Measurements from ENCODE around the gene SPATS2L.
A peak's percentile ranks its signal among the peaks of the same experiment; 100 is the strongest.

The SPATS2L gene

GRCh38 chr2:200447139-200447855 lies 140.8 kb downstream of the SPATS2L start:
- DNase-seq, result no peak

GRCh38 chr2:200448455-200448854 lies 142.0 kb downstream of the SPATS2L start:
- DNase-seq, result no peak

DNA sequence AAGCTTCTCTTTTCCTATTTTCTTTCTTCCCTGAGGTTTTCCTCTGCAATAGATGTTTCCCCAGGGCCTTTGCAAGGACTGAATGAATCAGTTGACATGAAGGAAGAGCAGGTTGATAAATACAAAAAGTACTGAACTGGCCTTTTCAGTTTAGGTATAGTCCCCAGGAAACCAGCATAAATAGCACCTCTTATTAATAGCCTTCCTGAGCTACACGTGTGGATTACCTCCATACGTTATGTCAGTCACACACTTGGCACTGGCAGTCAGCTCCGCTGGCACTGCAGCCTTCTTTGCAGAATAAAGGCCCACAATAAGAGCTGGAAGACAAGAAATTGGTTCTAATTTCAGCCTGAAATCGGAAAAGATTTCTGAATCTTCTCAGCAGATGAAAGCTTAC lies 142.7 kb downstream of the SPATS2L start:
- no peak for DNase-seq

DNA sequence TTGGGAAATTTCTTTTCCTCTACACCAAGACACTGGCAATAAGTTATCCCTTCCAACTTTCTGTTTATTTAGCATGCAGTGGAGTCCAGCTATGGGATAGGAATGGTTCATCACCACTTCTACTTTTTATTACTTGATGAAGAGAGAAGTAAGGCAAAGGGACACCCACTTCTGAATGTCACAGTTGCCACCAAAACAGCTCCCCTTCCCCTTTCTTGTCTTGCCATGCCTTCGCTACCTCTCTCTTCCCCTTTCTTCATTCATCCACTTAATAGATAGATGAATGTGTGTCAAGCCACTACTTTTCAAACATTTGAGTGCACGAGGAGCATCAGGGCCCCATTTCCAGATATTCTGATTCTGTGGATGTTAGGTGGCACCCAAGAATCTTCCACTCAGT lies 143.8 kb downstream of the SPATS2L start:
- no peak for DNase-seq

- no peak for DNase-seq
Measured at GRCh38 chr2:200451511-200451910, 145.0 kb downstream of the SPATS2L start.

- DNase-seq, result no peak
Measured at GRCh38 chr2:200452377-200452776, 145.9 kb downstream of the SPATS2L start.

GRCh38 chr2:200453142-200453852 lies 146.8 kb downstream of the SPATS2L start:
- no peak for DNase-seq

GRCh38 chr2:200453853-200454534 lies 147.5 kb downstream of the SPATS2L start:
- peak in 1 of 5 donors; percentile 44 for DNase-seq

DNA sequence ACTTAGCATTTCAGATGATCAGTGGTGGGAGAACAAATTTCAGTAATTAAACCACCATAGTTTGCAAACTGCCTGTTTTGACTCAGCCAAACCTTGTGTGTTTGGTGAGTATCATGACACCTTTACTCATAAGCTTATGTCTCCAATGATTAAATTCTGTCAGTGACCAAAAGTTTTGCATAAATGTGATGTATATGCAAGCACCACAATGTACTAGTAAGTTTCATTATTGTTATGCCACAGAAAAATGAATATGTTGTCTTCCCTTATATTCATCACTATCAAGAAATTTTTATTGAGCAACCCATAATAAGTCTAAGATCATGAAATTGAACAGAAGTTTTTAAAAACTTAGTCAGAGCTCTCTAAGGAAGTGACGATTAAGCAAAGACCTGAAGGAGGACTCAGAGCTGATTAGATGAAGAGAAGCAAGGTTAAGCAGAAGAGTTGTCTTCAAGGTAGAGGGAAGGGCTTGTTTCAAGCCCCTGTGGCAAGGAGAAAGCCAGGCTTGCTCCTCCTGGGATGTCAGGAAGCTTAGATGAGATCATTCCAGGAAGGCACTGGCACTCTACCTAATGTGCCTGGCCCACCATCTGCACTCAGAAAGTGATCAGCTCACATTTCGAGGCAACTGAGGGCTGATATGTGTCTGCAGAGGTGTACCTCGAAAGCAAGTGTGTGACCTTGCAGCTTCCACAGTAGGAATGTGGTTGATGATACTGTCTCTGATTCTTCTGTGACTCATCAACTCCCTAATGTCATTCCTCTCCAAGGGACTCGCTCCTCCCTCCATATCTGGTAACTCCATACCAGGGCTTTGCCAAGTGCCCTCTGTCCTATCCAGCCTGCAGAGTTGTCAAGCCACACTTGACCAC lies 148.7 kb downstream of the SPATS2L start:
- DNase-seq, result peak in 1 of 5 donors; percentile 77

GRCh38 chr2:200455958-200456421 lies 149.5 kb downstream of the SPATS2L start:
- DNase-seq, result peak in 1 of 5 donors; percentile 82

DNA sequence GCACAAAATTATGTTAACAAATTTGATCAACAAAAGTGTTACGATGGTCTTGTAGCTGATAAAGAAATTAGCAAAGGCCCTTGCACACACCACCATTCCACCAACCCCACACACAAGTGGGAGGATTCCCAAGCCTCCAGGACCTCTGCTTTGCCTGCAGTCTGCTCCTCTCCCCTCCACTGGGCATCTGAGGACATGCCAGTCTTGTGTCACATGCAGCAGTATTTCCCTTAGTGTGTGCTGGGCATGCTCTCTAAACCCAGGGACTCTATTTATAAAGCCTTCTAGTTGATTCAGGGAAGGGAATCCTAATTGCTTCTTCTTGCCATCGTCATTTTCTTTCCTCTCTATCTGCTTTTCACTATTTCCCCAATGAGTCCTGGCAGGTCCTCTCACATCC lies 150.1 kb downstream of the SPATS2L start:
- DNase-seq, result no peak

DNA sequence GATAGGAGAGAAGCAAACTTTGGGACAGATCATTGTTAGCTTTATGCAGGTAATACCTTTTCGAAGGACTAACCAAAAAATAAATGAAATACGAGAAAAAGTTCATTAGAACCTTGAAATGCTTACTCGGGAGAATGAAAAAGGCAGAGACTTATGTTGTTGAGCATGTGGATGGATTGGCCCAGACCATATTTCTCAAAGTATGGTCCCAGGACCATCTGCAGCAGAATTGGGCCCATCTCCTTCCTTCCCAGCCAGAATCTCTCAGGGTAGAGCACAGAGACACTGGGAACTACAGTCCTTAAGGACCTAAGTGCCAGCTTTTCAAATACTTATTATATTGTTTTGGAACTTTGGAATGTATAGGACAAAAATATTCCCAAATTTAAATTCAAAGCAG lies 152.6 kb downstream of the SPATS2L start:
- no peak for DNase-seq

DNA sequence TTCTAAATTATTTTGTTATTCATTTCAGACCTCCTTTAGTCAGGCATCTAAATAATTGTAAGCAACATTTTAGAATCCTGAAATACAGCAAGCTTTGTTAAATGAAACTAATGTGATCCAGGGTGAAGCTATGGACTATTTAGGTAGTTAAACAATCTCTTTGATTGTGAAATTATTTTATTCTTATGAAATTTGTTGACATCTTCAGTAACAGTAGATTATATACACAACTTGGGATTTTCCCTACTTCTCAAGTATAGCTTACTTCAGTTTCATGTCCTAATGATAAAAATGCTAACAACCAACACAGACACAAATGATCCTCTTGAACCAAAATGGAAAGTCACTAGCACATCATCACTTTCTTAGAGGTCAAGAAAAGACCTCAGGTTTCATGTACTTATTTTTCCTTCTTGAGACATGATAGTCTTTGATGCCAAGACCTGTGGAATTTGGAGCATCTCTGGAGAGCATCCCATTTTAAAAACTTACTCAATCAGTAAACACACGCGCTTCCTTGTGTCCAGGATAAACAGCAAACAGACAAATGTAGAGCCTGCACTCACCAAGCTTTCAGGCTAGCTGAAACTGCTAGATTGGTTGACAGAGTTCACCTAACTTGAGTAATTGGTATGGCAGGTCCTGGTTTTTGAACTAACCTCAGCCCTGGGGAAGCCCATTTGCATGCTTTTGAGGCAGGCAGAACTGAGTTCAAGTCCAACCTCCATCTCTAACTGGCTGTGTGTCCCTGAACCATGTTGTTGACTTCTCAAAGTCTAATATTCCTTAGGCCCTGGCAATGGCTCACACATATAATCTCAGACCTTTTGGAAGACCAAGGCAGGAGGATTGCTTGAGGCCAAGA lies 155.6 kb downstream of the SPATS2L start:
- no peak for DNase-seq

DNA sequence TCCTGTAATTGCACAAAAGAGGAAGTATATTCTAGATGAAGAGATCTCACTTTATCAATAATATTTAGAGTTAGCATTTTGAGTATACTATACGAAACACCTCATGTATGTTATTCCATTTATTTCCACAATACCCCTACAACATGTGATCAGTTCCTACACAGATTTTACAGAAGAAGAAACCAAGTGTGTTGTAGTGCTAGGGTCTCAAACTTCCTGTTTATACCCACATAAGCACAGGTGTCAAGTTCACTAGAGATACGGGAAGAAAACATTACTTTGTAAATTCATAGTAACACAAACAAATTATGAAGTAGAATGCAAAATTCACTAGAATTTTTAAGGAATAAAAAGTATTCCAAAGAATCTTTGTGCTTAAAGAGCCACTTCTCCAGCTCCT lies 157.0 kb downstream of the SPATS2L start:
- DNase-seq, result no peak

DNA sequence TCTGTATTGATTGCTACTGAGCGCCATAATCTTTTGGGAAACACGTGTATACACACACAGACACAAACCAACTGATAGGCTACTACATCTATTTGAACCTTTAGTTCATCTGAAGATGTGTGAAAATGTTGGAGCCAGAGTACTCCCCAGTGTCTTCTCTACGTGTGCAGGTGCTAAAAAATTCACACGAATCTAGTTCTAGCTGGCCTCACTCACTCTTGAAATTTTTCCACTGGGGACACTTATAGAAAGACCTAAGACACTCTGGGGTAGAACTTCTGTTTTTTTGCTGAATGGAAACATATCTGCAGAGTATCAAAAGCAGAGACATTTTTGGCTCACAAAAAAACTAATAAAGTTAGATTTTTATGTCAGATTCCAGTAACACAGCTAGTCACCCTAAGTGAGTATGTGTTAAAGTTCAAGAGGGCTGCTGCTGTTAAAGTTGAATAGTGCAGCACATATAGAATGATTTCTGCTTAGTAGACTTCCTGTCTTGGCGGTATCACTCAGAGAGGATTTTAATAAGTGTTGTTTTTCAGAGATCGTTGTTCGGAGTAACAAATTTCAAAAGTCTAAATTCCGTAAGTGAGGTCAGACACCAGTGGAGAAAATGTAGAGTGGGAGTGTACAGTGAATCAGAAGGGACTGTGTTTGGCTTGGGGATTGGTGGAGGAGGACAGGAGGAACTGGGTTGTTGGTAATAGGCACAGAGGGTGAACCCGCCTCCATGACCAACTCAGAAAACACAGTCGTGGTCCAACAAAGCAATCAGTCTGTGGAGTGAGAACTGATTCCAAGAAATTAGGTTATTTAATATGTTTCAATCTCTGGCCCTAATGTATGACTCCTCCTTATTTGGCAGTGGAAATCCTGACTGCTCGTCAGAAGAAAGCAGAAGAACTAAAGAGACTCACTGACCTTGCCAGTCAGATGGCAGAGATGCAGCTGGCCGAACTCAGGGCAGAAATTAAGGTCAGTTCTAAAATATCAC lies 160.2 kb downstream of the SPATS2L start:
- DNase-seq, result peak in 2 of 5 donors; percentile 26 to 78

DNA sequence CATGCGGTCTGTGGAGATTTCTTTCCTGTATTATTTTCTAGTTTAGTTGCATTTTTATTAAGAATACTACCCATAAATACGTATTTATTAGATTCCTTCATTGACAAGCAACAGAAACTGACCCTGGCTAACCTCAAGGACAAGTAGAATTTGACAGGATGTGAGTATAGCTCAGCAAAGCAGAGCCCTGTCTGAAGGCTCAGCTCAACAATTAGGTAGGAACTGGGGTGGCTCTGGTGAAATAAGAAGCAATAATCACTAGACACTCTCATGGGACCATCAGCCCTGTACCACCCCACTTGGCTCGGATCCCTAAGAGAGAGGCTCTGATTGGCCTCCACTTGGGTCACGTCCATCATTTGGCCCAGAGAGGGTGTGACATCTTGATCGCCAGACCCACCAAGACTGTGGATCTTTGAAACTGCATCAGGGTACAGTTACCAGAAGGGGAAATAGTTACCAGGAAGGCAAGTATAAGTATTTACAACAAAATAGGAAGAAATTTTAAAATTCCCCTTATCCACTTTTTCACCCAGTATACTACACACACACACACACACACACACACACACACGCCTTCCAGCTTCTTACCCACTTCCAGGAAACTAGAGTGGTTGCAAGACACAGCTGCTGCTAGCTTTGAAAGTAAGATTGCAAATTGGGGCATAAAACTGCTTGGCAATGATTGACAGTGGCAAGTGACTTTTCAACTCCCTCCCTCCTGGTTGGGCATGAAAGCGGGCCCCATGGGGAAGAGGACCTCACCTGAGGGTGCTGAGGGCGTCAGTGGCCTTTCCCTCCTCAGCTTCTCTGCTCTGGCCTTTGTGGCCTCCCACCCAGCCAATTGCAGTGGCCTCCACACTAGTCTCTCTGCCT lies 161.6 kb downstream of the SPATS2L start:
- DNase-seq, result peak in 2 of 5 donors; percentile 10 to 87

- no peak for DNase-seq
Measured at GRCh38 chr2:200469708-200470211, 163.3 kb downstream of the SPATS2L start.

DNA sequence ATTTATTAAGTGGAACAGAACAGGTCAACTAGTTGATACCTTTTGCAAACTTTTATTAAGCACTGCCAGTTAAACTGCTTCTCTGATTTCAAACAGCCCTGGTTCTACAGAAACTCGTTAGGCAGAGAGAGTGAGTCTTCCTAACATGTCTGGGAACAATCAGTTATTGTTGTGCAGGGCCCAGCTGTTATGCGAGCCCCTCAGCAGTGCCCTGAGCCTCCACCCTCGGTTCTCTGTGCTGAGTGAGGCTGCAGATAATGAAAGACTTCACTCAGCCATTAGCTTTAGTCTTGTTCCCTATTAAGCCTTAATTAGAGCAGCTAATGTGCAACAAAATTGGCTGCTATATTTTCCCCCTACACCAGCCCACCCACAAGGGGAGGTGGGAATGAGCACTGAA lies 163.7 kb downstream of the SPATS2L start:
- no peak for DNase-seq

DNA sequence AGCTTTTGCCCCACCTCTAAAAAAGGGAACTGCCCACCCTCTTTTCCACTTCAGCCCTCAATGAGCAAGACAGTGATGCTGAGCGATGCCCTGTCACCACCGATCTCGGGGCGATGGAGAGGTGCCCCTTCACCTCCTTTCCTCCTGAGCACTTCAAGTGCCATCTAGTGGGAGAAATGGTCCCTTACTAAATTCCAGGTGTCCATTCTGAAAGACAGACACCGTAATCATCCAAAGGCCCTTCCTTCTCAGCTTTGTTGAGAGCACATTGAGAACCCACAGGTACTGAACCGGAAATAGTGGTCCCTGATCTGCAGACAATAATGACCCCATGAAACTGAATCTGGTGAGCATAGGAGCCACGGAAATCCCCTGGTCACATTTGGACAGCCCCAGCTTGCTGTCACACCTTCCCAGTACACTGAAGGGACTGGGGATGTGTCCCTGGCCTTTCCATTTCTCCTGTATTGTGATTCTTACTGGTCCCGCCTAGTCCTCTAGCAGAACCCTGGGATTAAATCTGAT lies 164.9 kb downstream of the SPATS2L start:
- DNase-seq, result peak in 2 of 5 donors; percentile 18 to 61
